ENCODE measurements around the gene UBE2D4.

DNA sequence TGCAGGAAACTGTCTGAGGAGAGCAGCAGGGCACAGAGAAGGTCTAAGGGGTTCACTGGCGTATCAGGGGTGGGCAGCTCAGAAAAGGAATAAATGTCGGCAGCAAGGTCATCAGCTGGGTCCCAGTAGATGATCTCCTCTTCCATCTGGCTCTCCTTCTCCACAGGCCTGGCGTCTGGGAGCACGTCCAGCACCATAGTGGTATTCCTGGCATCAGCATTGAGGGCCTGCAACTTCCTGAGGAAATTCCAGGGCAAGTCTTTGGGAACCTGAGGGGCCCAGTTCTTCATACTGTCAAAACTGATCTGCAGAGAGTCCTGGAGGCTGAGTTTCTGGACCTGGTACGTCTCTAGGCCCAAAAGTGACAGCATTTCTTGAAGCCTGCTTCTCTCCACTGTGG lies 47.4 kb upstream of the UBE2D4 start:
- TF ChIP-seq CTCF (IDR thresholded peaks at IDR 0.05) (no peak), POLR2A (IDR thresholded peaks at IDR 0.05) (no peak)
